SK-N-SH (cell line): Measurements from ENCODE around the gene SZT2.

Source experiments
- CTCF ChIP-seq: fragments of 200-600 bp; sonication (generic); IDR thresholded peaks from 2 replicates; pipeline ENCODE4 v1.6.1; 2017; ENCODE audit warnings: antibody characterized with exemption, mild to moderate bottlenecking, moderate library complexity
- EP300 ChIP-seq, 2 experiments: IDR thresholded peaks; 2 replicates each; pipeline versions ENCODE4 v1.4.0 to v1.6.1; 2012; ENCODE audit warnings: borderline replicate concordance in 1 of 2, low read depth in 1 of 2, low read length in 1 of 2
- EZH2phosphoT487 ChIP-seq: fragments of 200-600 bp; sonication (generic); IDR thresholded peaks from 2 replicates; pipeline ENCODE4 v1.6.1; 2017; ENCODE audit warnings: low read depth, mixed run types, mild to moderate bottlenecking, antibody characterized with exemption, moderate library complexity, borderline replicate concordance
- FOXM1 ChIP-seq: IDR thresholded peaks from 2 replicates; pipeline ENCODE4 v1.4.0; 2012; ENCODE audit warnings: low read depth, mild to moderate bottlenecking
- GATA2 ChIP-seq: sonication (generic); formaldehyde crosslinking; IDR thresholded peaks from 2 replicates; pipeline ENCODE4 v1.5.0; 2020; ENCODE audit warnings: mild to moderate bottlenecking, missing genetic modification reagents
- IRF3 ChIP-seq: fragments of 150-350 bp; IDR thresholded peaks from 2 replicates; pipeline ENCODE4 v1.6.1; 2016; ENCODE audit warnings: mild to moderate bottlenecking, low read depth, low read length
- JUND ChIP-seq: IDR thresholded peaks from 2 replicates; pipeline ENCODE4 v1.4.0; 2012
- MAX ChIP-seq: IDR thresholded peaks from 2 replicates; pipeline ENCODE4 v1.4.0; 2012; ENCODE audit warnings: low read depth
- POLR2AphosphoS5 ChIP-seq: IDR thresholded peaks from 2 replicates; pipeline ENCODE4 v1.6.1; 2012; ENCODE audit warnings: low read depth, low read length
- REST ChIP-seq: IDR thresholded peaks from 2 replicates; pipeline ENCODE4 v1.6.1; 2012; ENCODE audit warnings: mild to moderate bottlenecking, low read depth, low read length, moderate library complexity
- SIN3A ChIP-seq: IDR thresholded peaks from 2 replicates; pipeline ENCODE4 v1.6.1; 2012; ENCODE audit warnings: low read depth, mild to moderate bottlenecking, low read length, moderate library complexity, borderline replicate concordance
- SMC3 ChIP-seq: IDR thresholded peaks from 2 replicates; pipeline ENCODE4 v1.6.1; 2012; ENCODE audit warnings: low read depth, low read length, improper control_type of control experiment
- TEAD4 ChIP-seq: IDR thresholded peaks from 2 replicates; pipeline ENCODE4 v1.4.0; 2012; ENCODE audit warnings: mild to moderate bottlenecking, borderline replicate concordance; ENCODE audit not compliant: insufficient read depth
- ZBTB33 ChIP-seq: IDR thresholded peaks from 2 replicates; pipeline ENCODE4 v1.4.0; 2012; ENCODE audit warnings: low read depth, borderline replicate concordance

GRCh38 chr1:43382027-43382779 lies 7.5 kb upstream of the SZT2 start:
- TF ChIP-seq REST (no peak), SMC3 (no peak), CTCF (no peak), IRF3 (no peak), JUND (no peak), TEAD4 (no peak), EP300 (IDR thresholded peaks at IDR 0.05; ENCODE audit: borderline replicate concordance in 1 of 2, low read depth in 1 of 2, low read length in 1 of 2) (no peak), FOXM1 (no peak), SIN3A (no peak), MAX (no peak), POLR2AphosphoS5 (no peak), GATA2 (CRISPR knock-in tag) (no peak), ZBTB33 (no peak), EZH2phosphoT487 (no peak)
